Measurements from ENCODE around the gene SAXO1. TPM values are rescaled to one million over a fixed set of nuclear protein-coding genes. Genes with fewer than 3 reads are reported as not detected.

SAXO1 gene
- total RNA-seq, 1 donor from 2014 or later, result under 0.01 TPM

- DNase-seq (ENCODE audit: low read depth), result no peak
- H3K36me3 ChIP-seq (ENCODE audit: control insufficient read depth, insufficient read depth, low read length), result no peaks in the 10 kb centered on the region
- H3K27me3 ChIP-seq (ENCODE audit: control insufficient read depth, insufficient read depth, low read length), result no peaks in the 10 kb centered on the region
- TF ChIP-seq CTCF (IDR thresholded peaks at IDR 0.05; ENCODE audit: insufficient read depth, low read length, poor library complexity, severe bottlenecking), result no peak
- no peak overlapping the region for H3K4me3 ChIP-seq (ENCODE audit: low read depth, low read length)
Observed at GRCh38 chr9:18955626-18956025, 77.4 kb downstream of the SAXO1 start.

DNA sequence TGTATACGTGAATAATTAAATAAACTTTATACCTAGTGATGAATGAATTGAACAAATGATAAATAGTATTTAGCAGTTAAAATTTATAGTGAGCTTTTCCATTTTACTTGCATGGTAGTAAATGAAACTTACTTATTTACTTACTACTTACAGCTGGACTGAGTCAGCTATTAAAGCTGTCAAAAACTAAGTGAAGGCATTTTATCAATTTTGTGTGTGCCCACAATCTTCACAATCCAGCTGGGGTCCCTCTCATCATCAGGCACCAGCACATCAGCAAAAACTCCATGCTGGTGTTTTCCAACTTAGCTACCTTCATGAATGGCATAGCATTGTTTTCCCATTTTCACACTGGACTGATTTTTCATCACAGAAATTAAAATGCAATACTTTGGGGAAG is 81.1 kb downstream of the SAXO1 start:
- H3K36me3 ChIP-seq (ENCODE audit: control insufficient read depth, insufficient read depth, low read length), result no peaks in the 10 kb centered on the region
- no peak overlapping the region for H3K4me3 ChIP-seq (ENCODE audit: low read depth, low read length)
- no peak for TF ChIP-seq CTCF (IDR thresholded peaks at IDR 0.05; ENCODE audit: insufficient read depth, low read length, poor library complexity, severe bottlenecking)
- DNase-seq (ENCODE audit: low read depth), result no peak
- H3K27me3 ChIP-seq (ENCODE audit: control insufficient read depth, insufficient read depth, low read length), result no peaks in the 10 kb centered on the region

- no peaks in the 10 kb centered on the region for H3K36me3 ChIP-seq (ENCODE audit: control insufficient read depth, insufficient read depth, low read length)
- no peak overlapping the region for H3K4me3 ChIP-seq (ENCODE audit: low read depth, low read length)
- H3K27me3 ChIP-seq (ENCODE audit: control insufficient read depth, insufficient read depth, low read length), result no peaks in the 10 kb centered on the region
- no peak for TF ChIP-seq CTCF (IDR thresholded peaks at IDR 0.05; ENCODE audit: insufficient read depth, low read length, poor library complexity, severe bottlenecking)
- DNase-seq (ENCODE audit: low read depth), result no peak
Observed at GRCh38 chr9:18947892-18948339, 85.1 kb downstream of the SAXO1 start.

- TF ChIP-seq CTCF (IDR thresholded peaks at IDR 0.05; ENCODE audit: insufficient read depth, low read length, poor library complexity, severe bottlenecking), result no peak
- no peak for DNase-seq (ENCODE audit: low read depth)
- Histone ChIP-seq H3K27me3 (ENCODE audit: control insufficient read depth, insufficient read depth, low read length) (no peaks in the 10 kb centered on the region), H3K4me3 (ENCODE audit: low read depth, low read length) (no peak overlapping the region), H3K36me3 (ENCODE audit: control insufficient read depth, insufficient read depth, low read length) (no peaks in the 10 kb centered on the region)
Observed at GRCh38 chr9:18942801-18943200, 90.2 kb downstream of the SAXO1 start.

DNA sequence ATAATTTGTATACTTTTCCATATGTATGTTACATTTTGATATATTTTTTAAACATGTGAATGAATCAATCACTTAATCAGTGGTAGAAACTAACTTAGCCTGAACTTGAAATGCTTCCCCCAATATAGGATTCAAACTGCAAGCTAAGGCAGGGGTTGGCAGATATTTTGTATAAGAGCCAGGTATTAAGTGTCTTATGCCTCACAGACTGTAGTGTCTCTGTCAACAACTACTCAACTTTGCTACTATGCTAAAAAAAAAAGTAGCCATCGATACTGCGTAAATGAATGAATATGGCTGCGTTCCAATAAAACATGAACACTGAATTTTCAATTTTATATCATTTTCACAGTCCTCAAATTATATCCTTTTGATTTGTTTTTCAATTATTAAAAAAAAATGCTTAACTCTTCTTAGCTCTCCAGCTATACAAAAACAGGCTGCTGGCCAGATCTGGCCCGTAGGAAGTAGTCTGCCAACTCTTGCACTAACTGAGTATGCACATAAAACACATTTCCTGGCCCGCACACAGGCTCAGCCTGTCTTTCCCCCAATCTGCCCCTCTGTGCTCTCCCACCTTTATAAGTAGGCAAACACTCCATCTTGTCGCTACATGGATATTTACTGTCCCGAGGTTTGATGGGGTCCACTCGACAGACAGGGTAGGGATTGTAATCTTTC is 91.8 kb downstream of the SAXO1 start:
- DNase-seq (ENCODE audit: low read depth), result no peak
- Histone ChIP-seq H3K36me3 (ENCODE audit: control insufficient read depth, insufficient read depth, low read length) (no peaks in the 10 kb centered on the region), H3K27me3 (ENCODE audit: control insufficient read depth, insufficient read depth, low read length) (no peaks in the 10 kb centered on the region), H3K4me3 (ENCODE audit: low read depth, low read length) (no peak overlapping the region)
- TF ChIP-seq CTCF (IDR thresholded peaks at IDR 0.05; ENCODE audit: insufficient read depth, low read length, poor library complexity, severe bottlenecking), result no peak

GRCh38 chr9:18939943-18940342 is 93.1 kb downstream of the SAXO1 start:
- Histone ChIP-seq H3K36me3 (ENCODE audit: control insufficient read depth, insufficient read depth, low read length) (no peaks in the 10 kb centered on the region), H3K4me3 (ENCODE audit: low read depth, low read length) (no peak overlapping the region), H3K27me3 (ENCODE audit: control insufficient read depth, insufficient read depth, low read length) (no peaks in the 10 kb centered on the region)
- TF ChIP-seq CTCF (IDR thresholded peaks at IDR 0.05; ENCODE audit: insufficient read depth, low read length, poor library complexity, severe bottlenecking), result no peak
- no peak for DNase-seq (ENCODE audit: low read depth)

All from kidney epithelial cell (primary cell).